Liver (tissue), 3 donors: ENCODE data around the gene GPR161.

Experiments
- CTCF ChIP-seq: fragments of 150-350 bp; IDR thresholded peaks from 2 replicates; pipeline ENCODE4 v1.5.1; 2017; ENCODE audit warnings: improper control_type of control experiment, low read depth, low read length; ENCODE audit not compliant: missing input control
- HNF4G ChIP-seq: IDR thresholded peaks from 2 replicates; pipeline ENCODE4 v1.6.1; 2016; ENCODE audit warnings: antibody characterized with exemption
- MAX ChIP-seq: IDR thresholded peaks from 2 replicates; pipeline ENCODE4 v1.6.1; 2016; ENCODE audit warnings: antibody characterized with exemption
- RAD21 ChIP-seq, 2 donors: IDR thresholded peaks; 2 replicates each; pipeline ENCODE4 v1.6.1; 2016; ENCODE audit warnings: antibody characterized with exemption in 2 of 2, mild to moderate bottlenecking in 2 of 2
- SP1 ChIP-seq: IDR thresholded peaks from 2 replicates; pipeline ENCODE4 v1.6.1; 2018; ENCODE audit warnings: antibody characterized with exemption, mild to moderate bottlenecking
- donor health status: healthy.
- donor health status: healthy.

GRCh38 chr1:168091063-168091462 lies 45.7 kb downstream of the GPR161 start:
- TF ChIP-seq HNF4G (no peak), SP1 (no peak), CTCF (no peak), RAD21 (IDR thresholded peaks at IDR 0.05) (no peak), MAX (no peak)
